Measurements from ENCODE around the gene ALDH1B1.

Gene ALDH1B1

GRCh38 chr9:38344566-38345324 is 47.8 kb upstream of the ALDH1B1 start:
- Histone ChIP-seq H4K20me1 (ENCODE audit: insufficient read depth, low read length) (no peaks in the 10 kb centered on the region), H3K4me3 (ENCODE audit: low read depth in 1 of 2, low read length in 2 of 2) (no peak overlapping the region), H3K79me2 (ENCODE audit: insufficient read depth, low read length) (no peaks in the 10 kb centered on the region), H3K4me1 (ENCODE audit: insufficient read depth, low read length) (no peaks in the 10 kb centered on the region), H3K9me3 (ENCODE audit: insufficient read depth, low read length, severe bottlenecking) (no peaks in the 10 kb centered on the region), H3K36me3 (ENCODE audit: insufficient read depth, low read length) (no peaks in the 10 kb centered on the region), H3K27ac (ENCODE audit: low read length) (no peak overlapping the region), H3K27me3 (ENCODE audit: insufficient read depth, low read length, poor library complexity) (no peaks in the 10 kb centered on the region), H3K9ac (ENCODE audit: low read depth, low read length) (no peak overlapping the region), H2AFZ (ENCODE audit: low read depth, low read length) (no peak overlapping the region), H3K4me2 (ENCODE audit: insufficient read depth, low read length) (no peak overlapping the region)
- ATAC-seq (ENCODE audit: insufficient read depth, low read depth), result no peak
- no peak for TF ChIP-seq EZH2 (IDR thresholded peaks at IDR 0.05; ENCODE audit: borderline replicate concordance, low read depth, low read length, severe bottlenecking)
- TF ChIP-seq, protein P1, sequence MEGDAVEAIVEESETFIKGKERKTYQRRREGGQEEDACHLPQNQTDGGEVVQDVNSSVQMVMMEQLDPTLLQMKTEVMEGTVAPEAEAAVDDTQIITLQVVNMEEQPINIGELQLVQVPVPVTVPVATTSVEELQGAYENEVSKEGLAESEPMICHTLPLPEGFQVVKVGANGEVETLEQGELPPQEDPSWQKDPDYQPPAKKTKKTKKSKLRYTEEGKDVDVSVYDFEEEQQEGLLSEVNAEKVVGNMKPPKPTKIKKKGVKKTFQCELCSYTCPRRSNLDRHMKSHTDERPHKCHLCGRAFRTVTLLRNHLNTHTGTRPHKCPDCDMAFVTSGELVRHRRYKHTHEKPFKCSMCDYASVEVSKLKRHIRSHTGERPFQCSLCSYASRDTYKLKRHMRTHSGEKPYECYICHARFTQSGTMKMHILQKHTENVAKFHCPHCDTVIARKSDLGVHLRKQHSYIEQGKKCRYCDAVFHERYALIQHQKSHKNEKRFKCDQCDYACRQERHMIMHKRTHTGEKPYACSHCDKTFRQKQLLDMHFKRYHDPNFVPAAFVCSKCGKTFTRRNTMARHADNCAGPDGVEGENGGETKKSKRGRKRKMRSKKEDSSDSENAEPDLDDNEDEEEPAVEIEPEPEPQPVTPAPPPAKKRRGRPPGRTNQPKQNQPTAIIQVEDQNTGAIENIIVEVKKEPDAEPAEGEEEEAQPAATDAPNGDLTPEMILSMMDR (IDR thresholded peaks at IDR 0.05; ENCODE audit: borderline replicate concordance, extremely low read depth, low read length, poor library complexity, severe bottlenecking), result no peak
- DNase-seq, result no peak

DNA sequence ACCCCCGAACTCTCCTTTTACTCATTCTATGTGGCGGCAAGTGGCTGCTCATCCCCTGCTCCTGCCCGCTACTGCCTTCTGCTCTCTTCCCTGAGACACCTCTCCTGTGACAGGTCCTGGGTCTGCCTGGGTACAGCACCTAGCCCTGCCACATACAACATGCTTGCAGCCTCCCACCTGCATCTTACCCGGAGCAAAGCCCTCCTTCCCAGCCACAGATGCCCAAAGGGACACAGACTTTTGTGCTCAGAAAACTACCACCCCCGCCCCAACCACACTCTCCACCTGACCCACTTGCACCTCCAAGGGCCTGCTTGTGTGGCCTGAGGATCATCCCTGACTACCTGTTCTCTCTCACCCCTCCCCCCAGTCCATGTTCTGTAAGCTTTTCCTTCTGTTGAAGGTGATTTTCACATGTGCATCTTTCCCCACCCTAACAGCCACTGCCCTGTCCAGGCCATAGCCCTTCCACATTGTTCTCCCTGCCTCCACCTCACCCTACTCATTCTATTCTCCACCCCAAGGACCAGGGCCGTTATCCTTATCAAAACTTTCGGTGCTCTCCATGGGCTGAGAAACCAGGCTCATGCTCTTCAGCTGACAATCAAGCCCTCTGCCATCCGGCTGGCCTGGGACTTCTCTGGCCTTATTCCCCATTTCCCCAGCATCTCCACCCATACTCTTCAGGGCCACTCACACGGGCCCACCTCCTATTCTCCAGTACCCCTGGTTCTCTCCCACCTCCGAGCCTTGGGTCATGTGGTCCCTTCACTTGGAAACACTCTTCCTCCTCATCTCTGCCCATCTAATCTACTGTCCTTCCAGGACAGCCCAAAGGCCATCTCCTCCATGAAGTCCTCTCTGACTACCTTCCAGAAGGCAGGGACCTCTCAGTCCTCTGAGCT is 46.4 kb upstream of the ALDH1B1 start:
- no peak for TF ChIP-seq EZH2 (IDR thresholded peaks at IDR 0.05; ENCODE audit: borderline replicate concordance, low read depth, low read length, severe bottlenecking)
- TF ChIP-seq, protein P1 (IDR thresholded peaks at IDR 0.05; ENCODE audit: borderline replicate concordance, extremely low read depth, low read length, poor library complexity, severe bottlenecking), result no peak
- Histone ChIP-seq H3K4me1 (ENCODE audit: insufficient read depth, low read length) (no peaks in the 10 kb centered on the region), H3K27ac (ENCODE audit: low read length) (no peak overlapping the region), H3K4me2 (ENCODE audit: insufficient read depth, low read length) (no peak overlapping the region), H3K36me3 (ENCODE audit: insufficient read depth, low read length) (no peaks in the 10 kb centered on the region), H3K79me2 (ENCODE audit: insufficient read depth, low read length) (no peaks in the 10 kb centered on the region), H3K27me3 (ENCODE audit: insufficient read depth, low read length, poor library complexity) (no peaks in the 10 kb centered on the region), H2AFZ (ENCODE audit: low read depth, low read length) (no peak overlapping the region), H3K4me3 (ENCODE audit: low read depth in 1 of 2, low read length in 2 of 2) (no peak overlapping the region), H3K9me3 (ENCODE audit: insufficient read depth, low read length, severe bottlenecking) (no peaks in the 10 kb centered on the region), H3K9ac (ENCODE audit: low read depth, low read length) (no peak overlapping the region), H4K20me1 (ENCODE audit: insufficient read depth, low read length) (no peaks in the 10 kb centered on the region)
- ATAC-seq (ENCODE audit: insufficient read depth, low read depth) (no peak), DNase-seq (no peak)

GRCh38 chr9:38346811-38347210 is 45.7 kb upstream of the ALDH1B1 start:
- no peak overlapping the region for H2AFZ ChIP-seq (ENCODE audit: low read depth, low read length)
- H3K27me3 ChIP-seq (ENCODE audit: insufficient read depth, low read length, poor library complexity), result no peaks in the 10 kb centered on the region
- H3K9ac ChIP-seq (ENCODE audit: low read depth, low read length), result no peak overlapping the region
- H3K79me2 ChIP-seq (ENCODE audit: insufficient read depth, low read length), result no peaks in the 10 kb centered on the region
- H3K36me3 ChIP-seq (ENCODE audit: insufficient read depth, low read length), result no peaks in the 10 kb centered on the region
- ATAC-seq (ENCODE audit: insufficient read depth, low read depth) (no peak), DNase-seq (no peak)
- no peak overlapping the region for H3K27ac ChIP-seq (ENCODE audit: low read length)
- H3K4me1 ChIP-seq (ENCODE audit: insufficient read depth, low read length), result no peaks in the 10 kb centered on the region
- H3K9me3 ChIP-seq (ENCODE audit: insufficient read depth, low read length, severe bottlenecking), result no peaks in the 10 kb centered on the region
- H4K20me1 ChIP-seq (ENCODE audit: insufficient read depth, low read length), result no peaks in the 10 kb centered on the region
- no peak for TF ChIP-seq EZH2 (IDR thresholded peaks at IDR 0.05; ENCODE audit: borderline replicate concordance, low read depth, low read length, severe bottlenecking)
- TF ChIP-seq, protein P1 (IDR thresholded peaks at IDR 0.05; ENCODE audit: borderline replicate concordance, extremely low read depth, low read length, poor library complexity, severe bottlenecking), result no peak
- no peak overlapping the region for H3K4me2 ChIP-seq (ENCODE audit: insufficient read depth, low read length)
- H3K4me3 ChIP-seq (ENCODE audit: low read depth in 1 of 2, low read length in 2 of 2), result no peak overlapping the region

Data from DND-41 (cell line).